Activated naive CD4-positive, alpha-beta T cell treated with anti-CD3 and anti-CD28 coated beads for 36 hours (primary cell): ENCODE results near the gene SCN2B. TPM values are rescaled to one million over a fixed set of nuclear protein-coding genes. Genes with fewer than 3 reads are reported as not detected.
A peak's percentile ranks its signal among the peaks of the same experiment; 100 is the strongest.

Experiments used
- CTCF ChIA-PET: fragments of 350-600 bp; sonication (Branson Sonifier 250); formaldehyde crosslinking; loops from one replicate; lab custom pipeline; 2021; ENCODE audit warnings: antibody characterized with exemption; lab: Charles Lee
- DNase-seq: peaks from one replicate; pipeline ENCODE4 v3.0.0-alpha.2; 2020
- H3K27ac Mint-ChIP-seq: one replicate; pipeline ENCODE4 v1.8.0; 2021; ENCODE audit warnings: mild to moderate bottlenecking, mixed read lengths
- H3K27me3 Mint-ChIP-seq: one replicate; pipeline ENCODE4 v1.8.0; 2021; ENCODE audit warnings: low read depth, mixed read lengths
- H3K36me3 Mint-ChIP-seq: one replicate; pipeline ENCODE4 v1.8.0; 2021; ENCODE audit warnings: low read depth, mixed read lengths
- H3K4me1 Mint-ChIP-seq: one replicate; pipeline ENCODE4 v1.8.0; 2021; ENCODE audit warnings: low read depth, mixed read lengths
- H3K4me3 Mint-ChIP-seq: one replicate; pipeline ENCODE4 v1.8.0; 2021; ENCODE audit warnings: mild to moderate bottlenecking, moderate library complexity, mixed read lengths
- H3K9me3 Mint-ChIP-seq: one replicate; pipeline ENCODE4 v1.8.0; 2021; ENCODE audit warnings: mixed read lengths
- intact Hi-C: fragments of 100-400 bp; cut with micrococcal nuclease; formaldehyde crosslinking; loops from one replicate; pipeline ENCODE4 v1.15.1; 2023
- total RNA-seq, 2 experiments: library from RNA; stranded (reverse); gene quantifications; one replicate each; pipeline ENCODE4 v1.2.3, GENCODE V29; 2021

Gene SCN2B
- total RNA-seq, 2 experiments from 2014 or later, result not detected

DNA sequence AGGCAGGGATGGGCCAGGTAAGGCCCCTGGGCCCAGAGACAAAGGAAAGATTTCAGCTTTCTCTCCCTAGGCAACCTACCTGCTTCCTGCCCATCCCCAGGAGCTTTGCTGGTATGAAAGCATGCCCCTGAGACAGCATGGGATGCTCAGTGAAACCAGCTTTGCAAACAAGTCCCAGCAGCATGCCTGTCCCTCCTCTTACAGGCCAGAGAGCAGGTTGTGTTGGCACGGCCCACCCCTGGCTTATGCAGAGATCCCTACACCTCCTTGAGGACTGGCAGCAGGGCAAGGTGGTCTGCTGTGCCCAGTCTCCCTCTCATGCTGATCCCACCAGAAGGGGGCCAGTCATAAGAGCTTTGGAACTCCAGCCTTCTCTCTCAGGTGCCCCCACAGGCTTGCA, 26.9 kb downstream of the SCN2B start:
- H3K4me3 Mint-ChIP-seq, result no peak overlapping the region
- intact Hi-C loops, result loop anchor here (5.0 kb wide), 1 partner anchor 458 kb away; the partner anchor contains the start of gene PHLDB1
- CTCF ChIA-PET, result interaction anchor here (1.3 kb wide), 1 partner anchor 22 kb away, joined by 12 read pairs; no protein-coding TSS in a partner anchor

DNA sequence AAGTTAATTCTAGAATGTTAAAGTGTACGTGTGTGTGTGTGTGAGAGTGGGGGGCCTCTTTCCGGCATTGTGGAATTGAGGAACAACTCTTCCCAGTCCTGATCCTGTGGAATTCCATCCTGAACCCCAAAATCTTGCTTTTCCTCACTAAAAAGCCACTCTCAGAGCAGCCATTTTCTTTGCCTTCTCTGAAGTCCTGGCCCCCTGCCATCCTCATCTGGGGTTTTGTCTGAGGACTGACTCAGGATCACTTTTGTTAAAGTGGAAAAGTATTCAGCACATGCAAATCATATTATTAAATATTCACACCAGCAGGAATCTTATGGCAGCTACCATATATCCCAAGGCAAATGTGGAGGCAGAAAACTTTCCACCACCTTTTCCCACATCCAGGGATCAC, 27.6 kb downstream of the SCN2B start:
- Mint-ChIP-seq H3K27me3 (peaks cover 40% of the 10 kb centered on the region), H3K4me3 (no peak overlapping the region), H3K27ac (no peak overlapping the region), H3K36me3 (no peaks in the 10 kb centered on the region), H3K9me3 (no peaks in the 10 kb centered on the region), H3K4me1 (peaks cover 8% of the 10 kb centered on the region)
- CTCF ChIA-PET, result interaction anchor here (1.3 kb wide), 1 partner anchor 23 kb away, joined by 12 read pairs; no protein-coding TSS in a partner anchor
- intact Hi-C loops, result loop anchor here (5.0 kb wide), 1 partner anchor 458 kb away; the partner anchor contains the start of gene PHLDB1
- DNase-seq, result no peak

More for the DNA sequence above, 26.9 kb downstream of the SCN2B start:
- no peak for DNase-seq
- H3K36me3 Mint-ChIP-seq, result no peaks in the 10 kb centered on the region
- H3K9me3 Mint-ChIP-seq, result no peaks in the 10 kb centered on the region
- no peak overlapping the region for H3K27ac Mint-ChIP-seq
- H3K27me3 Mint-ChIP-seq, result peaks cover 40% of the 10 kb centered on the region
- H3K4me1 Mint-ChIP-seq, result peaks cover 9% of the 10 kb centered on the region

DNA sequence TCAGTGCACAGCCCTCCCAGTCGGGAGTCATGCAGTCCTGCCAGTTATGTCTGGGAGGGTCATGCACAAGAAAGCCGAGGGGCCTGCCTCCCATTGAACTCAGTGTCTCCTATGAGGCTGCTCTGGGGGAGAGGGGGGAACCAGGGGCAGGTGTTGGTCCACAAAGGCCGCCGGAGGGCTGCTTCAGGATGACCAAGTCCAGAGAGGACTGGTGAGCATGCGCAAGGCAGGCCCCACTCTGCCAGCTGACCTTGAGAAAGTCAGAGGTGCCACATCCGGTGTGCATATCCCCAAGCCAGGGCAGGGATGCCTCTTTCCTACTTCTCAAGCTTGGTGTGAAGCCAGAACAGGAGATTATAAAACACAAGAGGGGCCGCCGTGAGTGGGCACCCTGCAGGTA, 28.2 kb downstream of the SCN2B start:
- no peak for DNase-seq
- intact Hi-C loops, result loop anchor here (5.0 kb wide), 1 partner anchor 459 kb away; the partner anchor contains the start of gene PHLDB1
- no peak overlapping the region for H3K27ac Mint-ChIP-seq
- no peaks in the 10 kb centered on the region for H3K36me3 Mint-ChIP-seq
- CTCF ChIA-PET, result no interaction called here
- no peaks in the 10 kb centered on the region for H3K9me3 Mint-ChIP-seq
- H3K4me1 Mint-ChIP-seq, result peaks cover 3% of the 10 kb centered on the region
- H3K27me3 Mint-ChIP-seq, result peaks cover 39% of the 10 kb centered on the region
- H3K4me3 Mint-ChIP-seq, result no peak overlapping the region

DNA sequence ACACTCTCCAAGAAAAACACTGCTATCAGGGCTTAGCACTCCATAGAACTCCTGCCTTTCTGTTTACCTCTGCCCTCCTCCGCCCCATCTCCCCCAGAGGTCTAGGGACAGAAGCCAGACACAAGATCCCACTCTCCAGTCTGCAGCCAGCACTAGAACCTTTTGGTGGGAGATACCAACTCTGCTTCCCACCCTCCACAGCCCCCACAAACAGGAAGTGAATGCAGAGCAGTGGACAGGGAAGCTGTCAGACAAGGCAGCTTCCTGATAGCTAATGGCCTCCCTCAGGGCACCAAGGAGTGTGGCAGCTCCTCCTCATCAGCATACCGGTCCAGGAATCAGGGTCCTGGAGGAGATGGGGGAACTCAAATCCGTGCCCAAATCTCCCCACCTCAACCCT, 28.9 kb downstream of the SCN2B start:
- intact Hi-C loops, result loop anchor here (5.0 kb wide), 1 partner anchor 460 kb away; the partner anchor contains the start of gene PHLDB1
- no peaks in the 10 kb centered on the region for H3K9me3 Mint-ChIP-seq
- H3K36me3 Mint-ChIP-seq, result no peaks in the 10 kb centered on the region
- no peak overlapping the region for H3K27ac Mint-ChIP-seq
- DNase-seq, result no peak
- H3K4me3 Mint-ChIP-seq, result no peak overlapping the region
- CTCF ChIA-PET, result interaction anchor here (6.3 kb wide), 1 partner anchor 23 kb away, joined by 105 read pairs; no protein-coding TSS in a partner anchor
- H3K27me3 Mint-ChIP-seq, result peaks cover 40% of the 10 kb centered on the region
- H3K4me1 Mint-ChIP-seq, result peaks cover 3% of the 10 kb centered on the region

DNA sequence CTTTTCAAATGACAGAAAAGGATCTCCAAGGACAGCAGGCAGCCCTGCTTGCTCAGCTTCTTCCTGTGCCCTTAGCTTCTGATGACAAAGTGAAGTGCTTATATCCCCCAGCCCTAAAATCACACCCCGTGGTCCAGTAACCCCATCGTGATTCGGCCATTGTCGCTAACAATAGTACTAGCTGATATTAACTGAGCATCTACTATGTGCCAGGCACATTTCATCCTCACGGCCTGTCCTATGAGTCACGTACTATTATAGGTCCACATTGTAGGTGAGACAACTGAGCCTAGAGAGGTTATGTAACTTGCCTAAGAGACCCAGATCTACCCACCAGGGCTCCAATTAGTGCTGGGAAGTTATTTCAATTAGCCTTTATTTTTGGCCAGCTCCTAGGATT, 29.9 kb downstream of the SCN2B start:
- DNase-seq, result no peak
- Mint-ChIP-seq H3K9me3 (no peaks in the 10 kb centered on the region), H3K4me3 (peak overlapping the region; percentile 73), H3K27me3 (peaks cover 43% of the 10 kb centered on the region), H3K36me3 (no peaks in the 10 kb centered on the region), H3K4me1 (peaks cover 3% of the 10 kb centered on the region), H3K27ac (no peak overlapping the region)
- CTCF ChIA-PET, result interaction anchor here (0.7 to 6.3 kb wide), 4 partner anchors 24 to 157 kb away, joined by 3 to 105 read pairs (median 3); no protein-coding TSS in a partner anchor
- intact Hi-C loops, result loop anchor here (5.0 kb wide), 1 partner anchor 461 kb away; the partner anchor contains the start of gene PHLDB1

DNA sequence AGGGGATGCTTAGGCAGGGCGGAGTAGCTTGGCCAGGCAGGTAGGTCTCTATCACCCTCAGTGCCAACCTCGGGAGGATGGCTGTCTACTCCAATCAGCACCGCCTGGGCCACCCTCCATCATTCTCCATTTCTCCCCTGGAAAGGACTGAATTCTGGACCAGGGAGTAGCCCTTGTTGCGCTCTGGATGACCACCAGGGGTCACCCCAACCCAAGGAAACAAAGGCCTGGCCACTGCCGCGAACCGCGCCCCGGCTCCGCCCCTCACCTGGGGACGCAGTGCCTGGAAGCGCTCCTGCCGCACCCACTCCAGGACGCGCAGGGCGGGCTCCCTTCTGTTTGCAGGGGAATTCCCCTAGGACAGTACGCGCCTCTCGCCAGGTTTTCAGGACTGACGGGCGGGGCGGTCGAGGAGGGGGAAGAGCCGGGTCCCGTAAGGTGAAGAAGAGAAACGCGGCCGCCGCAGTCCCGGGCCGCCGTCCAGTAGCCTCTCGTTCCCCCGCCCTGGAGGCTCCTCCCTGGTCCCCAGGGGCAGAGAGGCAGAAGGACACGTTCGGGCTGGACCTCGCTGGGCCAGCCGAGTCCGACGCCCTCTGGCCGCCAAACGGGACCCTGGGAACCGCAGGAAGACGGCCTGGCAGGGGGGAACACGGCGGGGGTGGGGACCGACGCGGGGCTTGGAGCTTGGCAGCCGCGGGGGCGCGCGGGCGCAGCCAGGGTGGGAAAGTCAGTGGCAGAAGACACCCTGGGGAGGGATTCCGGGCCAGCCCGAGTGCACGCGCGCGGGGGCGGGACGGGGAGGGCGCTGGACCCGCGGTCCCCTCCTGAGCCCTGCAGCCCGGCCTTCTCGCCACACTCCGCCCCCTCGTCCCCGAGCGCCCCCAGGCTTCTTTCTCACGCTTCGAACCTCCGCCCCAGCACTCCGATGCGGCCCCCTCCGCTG, 30.9 kb downstream of the SCN2B start:
- CTCF ChIA-PET, result interaction anchor here (0.7 to 6.3 kb wide), 16 partner anchors 12 to 424 kb away, joined by 3 to 105 read pairs (median 3); partner anchors contain the start of gene MPZL2
- Mint-ChIP-seq H3K9me3 (no peaks in the 10 kb centered on the region), H3K36me3 (no peaks in the 10 kb centered on the region), H3K4me3 (peak overlapping the region; percentile 77), H3K27ac (no peak overlapping the region), H3K4me1 (peaks cover 3% of the 10 kb centered on the region), H3K27me3 (peaks cover 40% of the 10 kb centered on the region)
- intact Hi-C loops, result loop anchor here (1.0 to 5.0 kb wide), 9 partner anchors 26 to 514 kb away; partner anchors contain the start of genes ATP5MG, PHLDB1 and UBE4A
- DNase-seq, result peak; percentile 96

DNA sequence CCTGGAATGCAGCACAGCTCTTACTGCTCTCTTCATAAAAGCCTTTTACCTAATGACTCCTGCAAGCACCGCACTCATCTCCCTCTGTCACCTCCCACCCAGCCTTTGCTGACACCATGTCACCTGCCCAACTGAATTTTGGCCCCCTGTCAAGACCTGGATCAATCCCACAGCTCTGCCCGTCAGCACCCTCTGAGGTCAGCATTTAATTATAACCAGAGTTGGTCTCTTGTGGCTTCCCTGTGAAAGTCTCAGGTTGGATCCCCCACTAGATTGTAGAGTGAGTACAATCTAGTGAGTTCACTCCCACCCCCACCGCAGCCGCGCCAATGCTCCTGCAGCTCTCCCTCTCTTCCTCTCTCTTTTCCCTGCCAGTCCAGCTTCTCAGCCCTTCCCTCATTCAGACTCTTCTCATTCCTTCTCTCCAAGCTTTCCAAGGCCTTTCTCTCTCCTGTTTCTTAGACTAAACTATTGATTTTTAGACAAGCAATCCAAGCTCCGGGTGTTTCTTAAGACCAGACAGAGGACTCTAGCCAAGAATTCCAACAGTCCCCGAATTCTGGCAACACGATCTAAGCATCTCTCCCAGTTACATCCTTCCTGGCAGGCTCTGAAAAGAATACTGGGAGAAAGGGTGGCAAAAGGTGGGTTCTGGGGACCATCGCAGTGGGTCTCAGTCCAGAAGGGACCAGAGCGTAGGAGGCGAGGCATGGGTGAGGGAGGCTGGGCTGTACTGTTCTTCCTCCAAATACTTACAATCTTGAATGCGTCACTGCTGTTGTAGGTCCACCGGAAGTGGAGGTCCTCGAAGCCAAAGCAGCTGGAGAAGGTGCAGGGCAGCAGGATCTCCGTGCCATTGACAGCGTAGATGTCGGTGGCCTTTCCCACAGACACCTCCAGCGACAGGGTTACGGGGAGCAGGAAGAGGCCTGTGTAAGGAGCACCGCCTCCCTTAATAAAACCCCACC, 31.9 kb downstream of the SCN2B start:
- DNase-seq, result no peak
- peaks cover 42% of the 10 kb centered on the region for H3K27me3 Mint-ChIP-seq
- H3K27ac Mint-ChIP-seq, result no peak overlapping the region
- peaks cover 3% of the 10 kb centered on the region for H3K4me1 Mint-ChIP-seq
- no peaks in the 10 kb centered on the region for H3K9me3 Mint-ChIP-seq
- H3K4me3 Mint-ChIP-seq, result no peak overlapping the region
- no peaks in the 10 kb centered on the region for H3K36me3 Mint-ChIP-seq
- intact Hi-C loops, result loop anchor here (1.0 to 5.0 kb wide), 9 partner anchors 27 to 515 kb away; partner anchors contain the start of genes ATP5MG, PHLDB1 and UBE4A
- CTCF ChIA-PET, result interaction anchor here (0.7 to 6.3 kb wide), 17 partner anchors 8 to 425 kb away, joined by 3 to 105 read pairs (median 4); partner anchors contain the start of genes MPZL2 and SCN4B

DNA sequence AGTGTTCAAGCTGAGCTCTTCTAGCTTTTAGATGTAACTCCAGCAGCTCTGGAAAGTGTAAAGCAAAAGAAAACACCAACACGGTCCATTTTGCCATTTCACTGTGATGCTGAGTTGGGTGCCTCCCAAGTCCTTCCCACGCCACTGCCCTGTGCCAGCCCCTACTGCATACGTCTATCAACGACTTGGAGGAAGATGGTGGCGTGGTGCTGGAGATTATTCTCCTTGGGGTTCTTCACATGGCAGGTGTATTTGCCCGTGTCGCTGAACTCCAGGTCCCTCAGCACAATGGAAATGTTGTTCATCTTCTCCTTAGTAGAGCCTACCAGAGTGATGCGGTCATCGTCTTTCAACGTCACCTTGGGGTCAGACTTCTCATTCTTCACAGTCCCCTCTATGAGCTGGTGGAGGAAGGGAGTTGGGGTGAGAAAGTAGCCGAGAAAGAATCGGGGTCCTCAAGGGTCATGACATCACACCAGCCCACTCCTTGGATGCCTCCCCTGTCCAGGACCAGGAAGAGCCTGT, 32.7 kb downstream of the SCN2B start:
- Mint-ChIP-seq H3K4me3 (no peak overlapping the region), H3K4me1 (peaks cover 3% of the 10 kb centered on the region), H3K9me3 (no peaks in the 10 kb centered on the region), H3K36me3 (no peaks in the 10 kb centered on the region), H3K27ac (no peak overlapping the region), H3K27me3 (peaks cover 41% of the 10 kb centered on the region)
- DNase-seq, result no peak
- intact Hi-C loops, result no loop called here
- CTCF ChIA-PET, result interaction anchor here (0.9 to 6.3 kb wide), 11 partner anchors 9 to 426 kb away, joined by 3 to 105 read pairs (median 5); partner anchors contain the start of gene SCN4B

DNA sequence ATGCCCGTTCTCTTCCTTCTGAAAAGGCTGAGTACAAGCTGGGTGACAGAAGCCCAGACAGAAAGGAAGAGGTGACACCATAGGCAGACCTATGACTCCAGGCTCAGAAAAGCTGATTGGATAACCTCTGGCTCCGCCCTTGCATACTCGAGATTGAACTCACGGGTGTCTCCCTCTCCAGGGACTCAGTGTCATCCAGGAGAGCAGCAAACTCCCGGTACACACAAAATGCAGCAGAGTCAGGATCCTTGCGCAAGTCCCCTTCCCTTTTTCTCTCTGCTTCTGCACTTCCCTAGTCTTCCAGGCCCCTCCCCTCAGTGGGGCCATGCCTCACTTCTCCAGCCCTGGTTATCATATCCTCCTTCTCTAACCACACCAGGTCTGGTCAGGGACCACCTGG, 33.6 kb downstream of the SCN2B start:
- intact Hi-C loops, result no loop called here
- Mint-ChIP-seq H3K4me1 (peaks cover 3% of the 10 kb centered on the region), H3K27ac (no peak overlapping the region), H3K9me3 (no peaks in the 10 kb centered on the region), H3K36me3 (no peaks in the 10 kb centered on the region), H3K4me3 (no peak overlapping the region), H3K27me3 (peaks cover 41% of the 10 kb centered on the region)
- no peak for DNase-seq
- CTCF ChIA-PET, result interaction anchor here (0.9 to 6.3 kb wide), 8 partner anchors 9 to 427 kb away, joined by 3 to 105 read pairs (median 4); no protein-coding TSS in a partner anchor

DNA sequence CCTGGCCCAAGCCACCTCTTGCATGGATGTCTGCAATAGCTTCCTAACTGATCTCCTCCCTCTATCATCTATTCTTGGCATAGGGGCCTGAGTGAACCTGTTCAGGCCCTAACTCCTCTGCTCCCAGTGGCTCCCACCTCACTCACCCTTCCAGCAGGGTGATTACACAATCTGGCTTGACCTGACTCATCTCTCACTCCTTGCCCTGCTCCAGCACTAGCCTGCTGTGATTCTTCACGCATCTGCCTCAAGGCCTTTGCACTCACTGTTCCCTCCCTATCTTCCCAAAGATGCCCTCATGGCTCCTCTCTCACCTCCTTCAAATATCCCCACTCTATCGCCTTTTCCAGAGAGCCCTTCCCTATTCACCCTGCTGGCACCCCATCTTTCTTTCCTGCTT, 34.4 kb downstream of the SCN2B start:
- peaks cover 41% of the 10 kb centered on the region for H3K27me3 Mint-ChIP-seq
- no peak overlapping the region for H3K27ac Mint-ChIP-seq
- H3K4me1 Mint-ChIP-seq, result peaks cover 3% of the 10 kb centered on the region
- intact Hi-C loops, result no loop called here
- no peaks in the 10 kb centered on the region for H3K36me3 Mint-ChIP-seq
- CTCF ChIA-PET, result interaction anchor here (1.6 to 6.3 kb wide), 2 partner anchors 28 to 57 kb away, joined by 3 to 105 read pairs; no protein-coding TSS in a partner anchor
- DNase-seq, result no peak
- H3K4me3 Mint-ChIP-seq, result no peak overlapping the region
- no peaks in the 10 kb centered on the region for H3K9me3 Mint-ChIP-seq

DNA sequence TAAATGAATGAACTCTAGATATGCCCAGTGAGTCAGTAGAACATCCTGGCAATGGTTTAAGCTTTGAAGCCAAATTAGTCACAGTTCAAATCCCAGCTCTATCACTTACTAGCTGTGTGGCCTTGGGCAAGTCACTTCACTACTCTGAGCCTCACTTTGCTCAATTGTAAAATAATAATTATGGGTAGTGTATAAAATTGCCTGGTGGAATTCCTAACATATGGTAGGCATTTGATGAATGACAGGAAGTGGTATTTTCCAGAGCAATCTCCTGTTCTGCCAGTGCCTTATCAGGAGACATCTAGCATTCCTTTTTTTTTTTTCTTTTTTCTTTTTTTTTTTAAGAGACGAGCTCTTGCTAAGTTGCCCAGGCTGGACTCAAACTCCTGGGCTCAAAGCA, 36.9 kb downstream of the SCN2B start:
- DNase-seq, result no peak
- H3K4me1 Mint-ChIP-seq, result no peaks in the 10 kb centered on the region
- H3K27ac Mint-ChIP-seq, result no peak overlapping the region
- H3K36me3 Mint-ChIP-seq, result no peaks in the 10 kb centered on the region
- intact Hi-C loops, result no loop called here
- peaks cover 31% of the 10 kb centered on the region for H3K27me3 Mint-ChIP-seq
- CTCF ChIA-PET, result interaction anchor here (2.9 kb wide), 1 partner anchor 32 kb away, joined by 24 read pairs; no protein-coding TSS in a partner anchor
- H3K4me3 Mint-ChIP-seq, result no peak overlapping the region
- no peaks in the 10 kb centered on the region for H3K9me3 Mint-ChIP-seq
